Astrocyte of the cerebellum (primary cell): ENCODE data around the gene ROBO2.

Source experiments
- DNase-seq: peaks from one replicate; pipeline ENCODE4 v3.0.0-alpha.2; 2011; ENCODE audit warnings: low read depth
- H3K4me3 ChIP-seq: 2 replicates; pipeline ENCODE4 v1.5.1; 2011; ENCODE audit warnings: mild to moderate bottlenecking, low read depth, low read length, moderate library complexity
- CTCF ChIP-seq: IDR thresholded peaks from 2 replicates; pipeline ENCODE4 v1.5.1; 2012; ENCODE audit warnings: low read length, low read depth, moderate library complexity, mild to moderate bottlenecking; ENCODE audit errors: missing control alignments
- in situ Hi-C: cut with HindIII; loops from 2 replicates; pipeline ENCODE4 v1.10.0; 2017; ENCODE audit warnings: low sequenced_read_pairs

ROBO2 gene

GRCh38 chr3:77125966-77126365, 86.1 kb downstream of the ROBO2 start:
- no peak for TF ChIP-seq CTCF
- DNase-seq: no peak
- in situ Hi-C loops: no loop called here
- no peak overlapping the region for H3K4me3 ChIP-seq

GRCh38 chr3:77134769-77135168, 94.9 kb downstream of the ROBO2 start:
- TF ChIP-seq CTCF: no peak
- H3K4me3 ChIP-seq: no peak overlapping the region
- DNase-seq: no peak
- in situ Hi-C loops: no loop called here

GRCh38 chr3:77137559-77137958, 97.7 kb downstream of the ROBO2 start:
- in situ Hi-C loops: no loop called here
- no peak overlapping the region for H3K4me3 ChIP-seq
- DNase-seq: no peak
- TF ChIP-seq CTCF: no peak

DNA sequence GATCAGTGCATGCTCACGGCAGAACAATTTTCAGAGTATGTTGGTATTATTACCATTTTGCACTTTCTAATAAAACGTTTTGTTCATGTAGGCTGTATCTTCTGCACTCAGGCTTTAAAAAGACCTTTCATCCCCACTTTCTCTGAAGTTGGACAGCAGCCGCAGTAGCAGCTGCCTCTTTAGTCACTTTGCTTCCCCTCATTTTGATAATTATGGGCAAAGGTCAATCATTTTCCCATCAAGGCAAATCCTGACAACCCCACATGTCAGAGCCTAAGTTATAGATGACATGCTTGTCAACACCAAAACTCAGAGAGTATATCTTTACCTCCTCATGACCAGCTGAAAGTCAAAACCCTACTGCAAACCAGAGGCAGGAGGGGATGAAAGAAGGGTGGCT, 99.7 kb downstream of the ROBO2 start:
- DNase-seq: no peak
- no peak overlapping the region for H3K4me3 ChIP-seq
- no peak for TF ChIP-seq CTCF
- in situ Hi-C loops: no loop called here

DNA sequence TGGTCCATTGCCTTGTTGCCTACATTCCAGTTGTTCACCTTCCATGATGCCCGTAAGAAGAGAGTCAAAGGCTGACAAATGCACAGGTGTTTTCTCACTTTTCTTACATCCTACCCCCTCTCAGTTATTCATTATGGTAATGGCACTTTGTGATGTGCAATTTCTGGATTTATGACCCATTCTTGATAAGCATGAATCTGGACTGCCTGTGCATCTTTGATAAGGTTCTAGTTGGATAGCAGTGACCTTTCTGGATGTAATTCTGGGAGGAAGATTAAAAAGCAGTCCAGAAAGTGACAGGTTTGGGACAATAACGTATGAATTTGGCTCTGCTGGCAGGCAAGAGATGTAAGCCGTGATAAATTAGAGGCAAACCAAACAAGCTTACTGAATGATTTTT, 101.5 kb downstream of the ROBO2 start:
- DNase-seq: no peak
- H3K4me3 ChIP-seq: no peak overlapping the region
- TF ChIP-seq CTCF: no peak
- in situ Hi-C loops: no loop called here

DNA sequence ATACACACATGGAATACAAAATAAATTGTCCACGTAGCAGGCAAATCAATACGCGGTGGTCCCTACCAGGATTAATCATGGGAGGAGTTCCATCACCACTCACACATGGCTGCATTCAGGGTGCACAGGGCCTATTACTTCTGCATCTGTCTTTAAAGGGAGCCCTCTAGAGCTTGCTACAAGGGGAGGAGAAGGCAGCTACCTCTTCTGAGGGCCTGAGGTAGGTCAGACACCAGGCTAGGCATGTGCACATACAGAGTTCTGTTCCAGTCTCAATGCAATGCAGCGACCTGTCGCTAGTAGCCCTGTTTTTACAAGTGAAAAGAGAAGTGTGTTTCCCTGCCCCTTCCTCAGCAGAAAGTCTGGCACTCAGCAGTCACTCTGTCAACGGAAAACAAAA, 102.7 kb downstream of the ROBO2 start:
- DNase-seq: no peak

More for the DNA sequence above, 102.7 kb downstream of the ROBO2 start:
- in situ Hi-C loops: no loop called here
- no peak for TF ChIP-seq CTCF
- no peak overlapping the region for H3K4me3 ChIP-seq
